Ishikawa (cell line): ENCODE results near the gene RCOR1.

Experiments used
- CEBPB ChIP-seq: IDR thresholded peaks from 2 replicates; pipeline ENCODE4 v1.6.1; 2012
- CREB1 ChIP-seq: IDR thresholded peaks from 2 replicates; pipeline ENCODE4 v1.6.1; 2012; ENCODE audit warnings: low read depth
- EGR1 ChIP-seq: IDR thresholded peaks from 2 replicates; pipeline ENCODE4 v1.6.1; 2012
- EP300 ChIP-seq: IDR thresholded peaks from 2 replicates; pipeline ENCODE4 v1.6.1; 2012; ENCODE audit warnings: borderline replicate concordance
- FOXM1 ChIP-seq: IDR thresholded peaks from 2 replicates; pipeline ENCODE4 v1.6.1; 2012; ENCODE audit warnings: low read depth, borderline replicate concordance
- MAX ChIP-seq: IDR thresholded peaks from 2 replicates; pipeline ENCODE4 v1.6.1; 2012
- NFIC ChIP-seq: IDR thresholded peaks from 2 replicates; pipeline ENCODE4 v1.6.1; 2012
- RAD21 ChIP-seq: IDR thresholded peaks from 2 replicates; pipeline ENCODE4 v1.6.1; 2012; ENCODE audit warnings: low read depth
- TAF1 ChIP-seq: IDR thresholded peaks from 2 replicates; pipeline ENCODE4 v1.6.1; 2012; ENCODE audit warnings: low read depth, mild to moderate bottlenecking
- TCF12 ChIP-seq: IDR thresholded peaks from 2 replicates; pipeline ENCODE4 v1.6.1; 2012; ENCODE audit warnings: low read depth
- TEAD4 ChIP-seq: IDR thresholded peaks from 2 replicates; pipeline ENCODE4 v1.6.1; 2012
- USF1 ChIP-seq: IDR thresholded peaks from 2 replicates; pipeline ENCODE4 v1.6.1; 2012
- YY1 ChIP-seq: IDR thresholded peaks from 2 replicates; pipeline ENCODE4 v1.6.1; 2012; ENCODE audit warnings: low read depth
- ZBTB7A ChIP-seq: IDR thresholded peaks from 2 replicates; pipeline ENCODE4 v1.6.1; 2012; ENCODE audit warnings: low read depth
- TF ChIP-seq, protein P1 (sequence below): IDR thresholded peaks from 2 replicates; pipeline ENCODE4 v1.6.1; 2012; ENCODE audit warnings: low read depth, mild to moderate bottlenecking

Gene RCOR1

DNA sequence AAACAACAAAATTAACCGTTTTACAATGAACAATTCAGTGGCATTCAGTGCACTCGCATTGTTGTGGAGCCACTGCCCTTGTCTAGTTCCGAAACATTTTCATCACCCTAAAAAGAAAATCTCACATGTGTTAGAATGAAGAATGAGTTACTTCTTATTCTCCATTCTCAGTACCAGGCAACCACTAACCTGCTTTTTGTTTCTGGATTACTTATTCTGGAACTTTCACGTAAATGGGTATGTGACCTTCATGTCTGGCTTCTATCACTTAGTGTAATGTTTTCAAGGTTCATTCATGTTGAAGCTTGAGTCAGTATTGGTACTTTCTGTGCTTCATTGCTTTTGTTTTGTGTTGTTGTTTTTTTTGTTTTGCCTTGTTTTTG lies 15.6 kb downstream of the RCOR1 start:
- TF ChIP-seq EGR1 (no peak), MAX (no peak), USF1 (no peak), ZBTB7A (no peak), FOXM1 (no peak), YY1 (no peak), NFIC (no peak), CREB1 (no peak), EP300 (no peak), TCF12 (no peak)
- TF ChIP-seq, protein P1, sequence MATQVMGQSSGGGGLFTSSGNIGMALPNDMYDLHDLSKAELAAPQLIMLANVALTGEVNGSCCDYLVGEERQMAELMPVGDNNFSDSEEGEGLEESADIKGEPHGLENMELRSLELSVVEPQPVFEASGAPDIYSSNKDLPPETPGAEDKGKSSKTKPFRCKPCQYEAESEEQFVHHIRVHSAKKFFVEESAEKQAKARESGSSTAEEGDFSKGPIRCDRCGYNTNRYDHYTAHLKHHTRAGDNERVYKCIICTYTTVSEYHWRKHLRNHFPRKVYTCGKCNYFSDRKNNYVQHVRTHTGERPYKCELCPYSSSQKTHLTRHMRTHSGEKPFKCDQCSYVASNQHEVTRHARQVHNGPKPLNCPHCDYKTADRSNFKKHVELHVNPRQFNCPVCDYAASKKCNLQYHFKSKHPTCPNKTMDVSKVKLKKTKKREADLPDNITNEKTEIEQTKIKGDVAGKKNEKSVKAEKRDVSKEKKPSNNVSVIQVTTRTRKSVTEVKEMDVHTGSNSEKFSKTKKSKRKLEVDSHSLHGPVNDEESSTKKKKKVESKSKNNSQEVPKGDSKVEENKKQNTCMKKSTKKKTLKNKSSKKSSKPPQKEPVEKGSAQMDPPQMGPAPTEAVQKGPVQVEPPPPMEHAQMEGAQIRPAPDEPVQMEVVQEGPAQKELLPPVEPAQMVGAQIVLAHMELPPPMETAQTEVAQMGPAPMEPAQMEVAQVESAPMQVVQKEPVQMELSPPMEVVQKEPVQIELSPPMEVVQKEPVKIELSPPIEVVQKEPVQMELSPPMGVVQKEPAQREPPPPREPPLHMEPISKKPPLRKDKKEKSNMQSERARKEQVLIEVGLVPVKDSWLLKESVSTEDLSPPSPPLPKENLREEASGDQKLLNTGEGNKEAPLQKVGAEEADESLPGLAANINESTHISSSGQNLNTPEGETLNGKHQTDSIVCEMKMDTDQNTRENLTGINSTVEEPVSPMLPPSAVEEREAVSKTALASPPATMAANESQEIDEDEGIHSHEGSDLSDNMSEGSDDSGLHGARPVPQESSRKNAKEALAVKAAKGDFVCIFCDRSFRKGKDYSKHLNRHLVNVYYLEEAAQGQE: no peak

DNA sequence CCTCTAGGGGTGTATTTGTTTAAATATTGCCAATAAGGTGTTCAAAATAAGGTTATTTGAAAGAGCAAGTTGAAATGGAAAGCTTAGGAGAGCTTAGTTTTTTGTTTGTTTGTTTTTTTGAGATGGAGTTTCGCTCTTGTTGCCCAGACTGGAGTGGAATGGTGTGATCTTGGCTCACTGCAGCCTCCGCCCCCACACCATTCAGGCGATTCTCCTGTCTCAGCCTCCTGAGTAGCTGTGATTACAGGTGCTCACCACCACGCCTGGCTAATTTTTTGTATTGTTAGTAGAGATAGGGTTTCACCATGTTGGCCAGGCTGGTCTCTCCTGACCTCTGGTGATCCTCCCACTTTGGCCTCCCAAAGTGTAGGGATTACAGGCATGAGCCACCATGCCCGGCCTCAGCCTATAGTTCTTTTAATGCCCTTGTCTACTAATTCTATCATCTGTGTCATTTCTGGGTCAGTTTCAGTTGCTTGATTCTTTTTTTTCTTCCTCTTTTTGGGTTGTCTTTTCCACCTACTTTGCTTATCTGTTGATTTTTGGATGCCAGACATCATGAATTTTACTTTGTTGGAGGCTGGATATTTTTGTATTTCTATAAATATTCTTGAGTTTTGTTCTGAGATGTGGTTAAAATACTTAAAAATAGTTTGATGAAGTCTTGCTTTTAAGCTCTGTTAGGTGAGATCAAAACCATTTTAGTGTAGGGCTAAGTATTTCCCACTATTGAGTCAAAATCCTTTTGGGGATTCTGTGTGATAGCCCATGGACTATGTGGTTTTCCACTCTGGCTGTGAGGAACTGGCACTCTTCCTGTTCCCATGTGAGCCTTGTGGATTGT lies 18.7 kb downstream of the RCOR1 start:
- TF ChIP-seq NFIC: no peak
- TF ChIP-seq EGR1: no peak
- TF ChIP-seq CREB1: no peak
- no peak for TF ChIP-seq CEBPB
- TF ChIP-seq TEAD4: no peak

DNA sequence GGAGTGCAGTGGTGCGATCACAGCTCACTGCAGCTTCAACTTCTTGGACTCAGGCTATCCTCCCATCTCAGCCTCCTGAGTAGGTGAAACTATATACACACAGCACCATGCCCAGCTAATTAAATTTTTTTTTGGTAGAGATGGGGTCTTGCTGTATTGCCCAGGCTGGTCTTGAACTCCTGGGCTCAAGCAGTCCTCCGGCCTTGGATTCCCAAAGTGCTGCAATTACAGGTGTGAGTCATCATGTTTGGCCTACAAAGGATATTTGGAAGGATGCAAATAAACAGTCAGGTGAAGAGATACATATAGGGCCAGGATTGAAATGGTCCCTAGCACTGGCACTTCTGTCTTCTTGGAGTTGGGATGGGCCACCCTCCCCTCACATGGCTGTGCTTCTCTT lies 23.9 kb downstream of the RCOR1 start:
- no peak for TF ChIP-seq USF1
- TF ChIP-seq EP300: no peak

DNA sequence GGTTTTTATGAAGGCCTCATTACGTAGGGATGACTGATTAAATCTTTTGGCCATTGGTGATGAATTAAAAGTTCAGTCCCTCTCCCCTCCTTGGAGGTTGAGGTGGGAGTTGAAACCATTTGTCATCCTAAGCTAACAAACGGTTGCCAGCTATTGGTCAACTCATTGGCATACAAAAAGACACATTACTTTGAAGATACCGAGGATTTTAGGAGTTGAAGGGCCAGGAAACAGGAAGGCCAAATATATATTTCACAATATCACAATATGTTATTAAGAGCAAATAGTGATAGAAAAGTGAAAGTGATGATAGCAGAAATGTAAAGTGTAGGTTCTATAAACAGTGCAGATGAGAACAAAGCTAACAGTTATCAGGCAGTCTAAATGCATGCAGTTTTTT lies 24.4 kb downstream of the RCOR1 start:
- TF ChIP-seq CEBPB (no peak), YY1 (no peak), CREB1 (no peak), RAD21 (no peak), TCF12 (no peak), MAX (no peak), NFIC (no peak), TAF1 (no peak), ZBTB7A (no peak), FOXM1 (no peak), TEAD4 (no peak), USF1 (no peak), EP300 (no peak), EGR1 (no peak)
- TF ChIP-seq, protein P1: no peak

- TF ChIP-seq TAF1 (no peak), MAX (no peak), TCF12 (no peak), RAD21 (no peak), ZBTB7A (no peak), TEAD4 (no peak), EGR1 (no peak), CREB1 (no peak), CEBPB (no peak), NFIC (no peak), YY1 (no peak), USF1 (no peak)
Measured at GRCh38 chr14:102620413-102620812, 28.0 kb downstream of the RCOR1 start.
